ENCODE results near the gene SLC5A9.

DNA sequence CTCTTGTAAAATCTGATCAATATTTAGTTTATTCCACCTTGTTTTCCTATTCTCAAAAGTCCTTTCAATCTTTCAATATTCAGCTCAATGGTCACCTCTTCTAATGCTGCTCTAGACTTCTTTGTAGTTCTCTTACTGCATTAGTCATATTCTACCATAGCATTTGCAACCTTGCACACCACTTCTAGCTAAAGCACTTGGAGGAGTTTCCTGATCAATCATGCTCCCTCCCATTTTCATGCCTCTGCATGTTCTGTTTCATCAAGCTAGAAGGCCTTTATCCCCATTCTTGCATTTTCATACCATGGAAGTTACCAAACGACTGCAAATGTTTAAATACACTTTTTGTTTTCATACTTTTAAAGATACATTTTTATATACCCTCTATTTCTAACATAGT lies 72.1 kb downstream of the SLC5A9 start:
- TF ChIP-seq, protein P1, sequence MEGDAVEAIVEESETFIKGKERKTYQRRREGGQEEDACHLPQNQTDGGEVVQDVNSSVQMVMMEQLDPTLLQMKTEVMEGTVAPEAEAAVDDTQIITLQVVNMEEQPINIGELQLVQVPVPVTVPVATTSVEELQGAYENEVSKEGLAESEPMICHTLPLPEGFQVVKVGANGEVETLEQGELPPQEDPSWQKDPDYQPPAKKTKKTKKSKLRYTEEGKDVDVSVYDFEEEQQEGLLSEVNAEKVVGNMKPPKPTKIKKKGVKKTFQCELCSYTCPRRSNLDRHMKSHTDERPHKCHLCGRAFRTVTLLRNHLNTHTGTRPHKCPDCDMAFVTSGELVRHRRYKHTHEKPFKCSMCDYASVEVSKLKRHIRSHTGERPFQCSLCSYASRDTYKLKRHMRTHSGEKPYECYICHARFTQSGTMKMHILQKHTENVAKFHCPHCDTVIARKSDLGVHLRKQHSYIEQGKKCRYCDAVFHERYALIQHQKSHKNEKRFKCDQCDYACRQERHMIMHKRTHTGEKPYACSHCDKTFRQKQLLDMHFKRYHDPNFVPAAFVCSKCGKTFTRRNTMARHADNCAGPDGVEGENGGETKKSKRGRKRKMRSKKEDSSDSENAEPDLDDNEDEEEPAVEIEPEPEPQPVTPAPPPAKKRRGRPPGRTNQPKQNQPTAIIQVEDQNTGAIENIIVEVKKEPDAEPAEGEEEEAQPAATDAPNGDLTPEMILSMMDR (IDR thresholded peaks at IDR 0.05): no peak
- no peak for TF ChIP-seq POLR2A (IDR thresholded peaks at IDR 0.05)
